Measurements from ENCODE around the gene EXOSC10. TPM values are rescaled to one million over a fixed set of nuclear protein-coding genes. Genes with fewer than 3 reads are reported as not detected.

The EXOSC10 gene
- total and polyA plus RNA-seq, 2 donors (not counting 3 experiments of a cell fraction or from before 2014, with no cell fraction given), result 74.9 to 103 TPM

GRCh38 chr1:11026903-11027302 is 72.8 kb downstream of the EXOSC10 start:
- no peak for DNase-seq (ENCODE audit: low read depth, low spot score)
- BruUV-seq (replicated peaks), result no TSS peak
- Histone ChIP-seq H4K20me1 (replicated peaks; ENCODE audit: control insufficient read depth, extremely low read depth, insufficient read depth, low read length) (no peaks in the 10 kb centered on the region), H3K79me2 (ENCODE audit: control insufficient read depth, insufficient read depth, low read length) (peaks cover 4% of the 10 kb centered on the region), H3K27me3 (ENCODE audit: control insufficient read depth in 2 of 2, insufficient read depth in 2 of 2, low read length in 2 of 2) (no peaks in the 10 kb centered on the region), H3K4me1 (ENCODE audit: control insufficient read depth, extremely low read depth, insufficient read depth, low read length) (no peaks in the 10 kb centered on the region), H3K36me3 (ENCODE audit: control insufficient read depth in 2 of 2, extremely low read depth in 1 of 2, insufficient read depth in 2 of 2, low read length in 2 of 2) (peaks cover 22 to 30% of the 10 kb centered on the region in 2 experiments), H3K4me3 (replicated peaks in 1 of 3; ENCODE audit: insufficient read depth in 1 of 3, low read depth in 1 of 3, low read length in 3 of 3) (no peak overlapping the region), H3K9me1 (replicated peaks; ENCODE audit: control insufficient read depth, extremely low read depth, insufficient read depth, low read length) (no peaks in the 10 kb centered on the region), H3K9ac (replicated peaks; ENCODE audit: extremely low read depth, insufficient read depth, low read length) (no peak overlapping the region), H3K27ac (ENCODE audit: insufficient read depth, low read depth, low read length) (no peak overlapping the region), H3K9me3 (replicated peaks; ENCODE audit: control insufficient read depth, insufficient read depth, low read length) (no peaks in the 10 kb centered on the region), H3K4me2 (ENCODE audit: insufficient read depth, low read length) (no peak overlapping the region), H2AFZ (ENCODE audit: low read depth, low read length) (no peak overlapping the region)
- intact Hi-C loops (cut with micrococcal nuclease) (no loop called here), dilution Hi-C loops (cut with MboI; ENCODE audit: extremely low pct_ligation_motif_present, low sequenced_read_pairs) (no loop called here)
- POLR2A ChIA-PET, result no interaction called here
- no peak for TF ChIP-seq CTCF (IDR thresholded peaks at IDR 0.05; ENCODE audit: extremely low read depth in 1 of 2, insufficient read depth in 1 of 2, low read depth in 1 of 2, low read length in 2 of 2)
- no peak for TF ChIP-seq JUN (IDR thresholded peaks at IDR 0.05; ENCODE audit: borderline replicate concordance, insufficient read depth, insufficient read length, low read depth)
- no peak for TF ChIP-seq POLR2AphosphoS5 (IDR thresholded peaks at IDR 0.05; ENCODE audit: insufficient read depth, low read depth, low read length)
- TF ChIP-seq POLR2A (IDR thresholded peaks at IDR 0.05; ENCODE audit: low read depth, low read length), result no peak
- no peak for TF ChIP-seq MYC (IDR thresholded peaks at IDR 0.05; ENCODE audit: low read depth, low read length)
- TF ChIP-seq EZH2 (IDR thresholded peaks at IDR 0.05; ENCODE audit: borderline replicate concordance, low read depth, low read length, severe bottlenecking), result no peak
- TF ChIP-seq FOS (IDR thresholded peaks at IDR 0.05; ENCODE audit: borderline replicate concordance, insufficient read depth, low read length), result no peak
- no peak for TF ChIP-seq GATA2 (IDR thresholded peaks at IDR 0.05; ENCODE audit: insufficient read depth, insufficient read length, low read depth, low read length)
- TF ChIP-seq MAX (IDR thresholded peaks at IDR 0.05; ENCODE audit: insufficient read depth, insufficient read length), result no peak
- FAIRE-seq, result no peak
- CTCF ChIA-PET, result interaction anchor here (1.1 kb wide), 1 partner anchor 11 kb away, joined by 6 read pairs; no protein-coding TSS in a partner anchor
